IMR-90 (cell line): ENCODE results near the gene ZAR1.

Experiments used
- BHLHE40 ChIP-seq: fragments of 150-350 bp; IDR thresholded peaks from 2 replicates; pipeline ENCODE4 v1.6.1; 2016; ENCODE audit warnings: mild to moderate bottlenecking, low read depth, low read length
- CEBPB ChIP-seq: IDR thresholded peaks from 2 replicates; pipeline ENCODE4 v1.6.1; 2012; ENCODE audit warnings: low read depth, low read length, improper control_type of control experiment
- ELK1 ChIP-seq: fragments of 150-350 bp; IDR thresholded peaks from 2 replicates; pipeline ENCODE4 v1.6.1; 2016; ENCODE audit warnings: low read depth, mild to moderate bottlenecking, low read length, moderate library complexity, borderline replicate concordance
- FOS ChIP-seq: fragments of 150-350 bp; IDR thresholded peaks from 2 replicates; pipeline ENCODE4 v1.6.1; 2016; ENCODE audit warnings: low read depth, low read length
- MAFK ChIP-seq: IDR thresholded peaks from 2 replicates; pipeline ENCODE4 v1.6.1; 2012; ENCODE audit warnings: low read depth, low read length, improper control_type of control experiment
- MAZ ChIP-seq: IDR thresholded peaks from 2 replicates; pipeline ENCODE4 v1.6.1; 2012; ENCODE audit warnings: low read depth, mild to moderate bottlenecking, low read length, improper control_type of control experiment, moderate library complexity, borderline replicate concordance
- POLR2A ChIP-seq: IDR thresholded peaks from 2 replicates; pipeline ENCODE4 v1.6.1; 2012; ENCODE audit warnings: mild to moderate bottlenecking, low read depth, low read length
- RCOR1 ChIP-seq: IDR thresholded peaks from 2 replicates; pipeline ENCODE4 v1.6.1; 2012; ENCODE audit warnings: mild to moderate bottlenecking, low read length, improper control_type of control experiment; ENCODE audit not compliant: insufficient replicate concordance
- RFX5 ChIP-seq: IDR thresholded peaks from 2 replicates; pipeline ENCODE4 v1.8.0; 2012; ENCODE audit warnings: low read depth, mild to moderate bottlenecking, low read length, moderate library complexity
- SMC3 ChIP-seq: fragments of 150-350 bp; IDR thresholded peaks from 2 replicates; pipeline ENCODE4 v1.6.1; 2016; ENCODE audit warnings: low read depth, mild to moderate bottlenecking, antibody characterized with exemption, low read length, moderate library complexity
- TF ChIP-seq, protein P1 (sequence below): conservative IDR thresholded peaks from 2 replicates; pipeline ENCODE4 v1.5.1; 2012; ENCODE audit warnings: mild to moderate bottlenecking, low read depth, low read length, improper control_type of control experiment
- TF ChIP-seq, protein P2 (sequence below): fragments of 150-350 bp; IDR thresholded peaks from 2 replicates; pipeline ENCODE4 v1.6.1; 2017; ENCODE audit warnings: mild to moderate bottlenecking, antibody characterized with exemption, low read length, low read depth

DNA sequence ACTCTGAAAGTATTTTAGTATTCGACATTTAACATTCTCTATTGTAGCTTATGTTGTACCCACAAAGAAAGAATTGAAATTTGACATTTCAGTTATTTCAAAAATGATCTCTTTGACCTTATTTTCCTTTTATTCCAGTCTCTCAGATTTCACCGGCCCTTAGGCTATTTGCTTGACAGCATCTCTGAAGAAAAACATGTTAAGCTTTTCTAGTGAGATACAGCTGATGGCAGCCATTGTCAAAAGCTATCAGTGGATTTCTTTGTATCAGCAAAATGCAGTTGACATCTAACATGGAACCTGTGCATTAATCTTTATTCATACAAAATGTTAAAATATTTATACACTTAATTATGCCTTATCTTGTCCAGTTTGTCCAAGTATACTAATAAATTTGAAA is 16.7 kb downstream of the ZAR1 start:
- TF ChIP-seq SMC3: no peak
- TF ChIP-seq, protein P1, sequence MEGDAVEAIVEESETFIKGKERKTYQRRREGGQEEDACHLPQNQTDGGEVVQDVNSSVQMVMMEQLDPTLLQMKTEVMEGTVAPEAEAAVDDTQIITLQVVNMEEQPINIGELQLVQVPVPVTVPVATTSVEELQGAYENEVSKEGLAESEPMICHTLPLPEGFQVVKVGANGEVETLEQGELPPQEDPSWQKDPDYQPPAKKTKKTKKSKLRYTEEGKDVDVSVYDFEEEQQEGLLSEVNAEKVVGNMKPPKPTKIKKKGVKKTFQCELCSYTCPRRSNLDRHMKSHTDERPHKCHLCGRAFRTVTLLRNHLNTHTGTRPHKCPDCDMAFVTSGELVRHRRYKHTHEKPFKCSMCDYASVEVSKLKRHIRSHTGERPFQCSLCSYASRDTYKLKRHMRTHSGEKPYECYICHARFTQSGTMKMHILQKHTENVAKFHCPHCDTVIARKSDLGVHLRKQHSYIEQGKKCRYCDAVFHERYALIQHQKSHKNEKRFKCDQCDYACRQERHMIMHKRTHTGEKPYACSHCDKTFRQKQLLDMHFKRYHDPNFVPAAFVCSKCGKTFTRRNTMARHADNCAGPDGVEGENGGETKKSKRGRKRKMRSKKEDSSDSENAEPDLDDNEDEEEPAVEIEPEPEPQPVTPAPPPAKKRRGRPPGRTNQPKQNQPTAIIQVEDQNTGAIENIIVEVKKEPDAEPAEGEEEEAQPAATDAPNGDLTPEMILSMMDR: no peak
- no peak for TF ChIP-seq POLR2A
- TF ChIP-seq ELK1: no peak
- no peak for TF ChIP-seq FOS
- TF ChIP-seq MAFK: no peak
- no peak for TF ChIP-seq BHLHE40
- no peak for TF ChIP-seq RCOR1
- no peak for TF ChIP-seq RFX5
- no peak for TF ChIP-seq CEBPB
- TF ChIP-seq, protein P2, sequence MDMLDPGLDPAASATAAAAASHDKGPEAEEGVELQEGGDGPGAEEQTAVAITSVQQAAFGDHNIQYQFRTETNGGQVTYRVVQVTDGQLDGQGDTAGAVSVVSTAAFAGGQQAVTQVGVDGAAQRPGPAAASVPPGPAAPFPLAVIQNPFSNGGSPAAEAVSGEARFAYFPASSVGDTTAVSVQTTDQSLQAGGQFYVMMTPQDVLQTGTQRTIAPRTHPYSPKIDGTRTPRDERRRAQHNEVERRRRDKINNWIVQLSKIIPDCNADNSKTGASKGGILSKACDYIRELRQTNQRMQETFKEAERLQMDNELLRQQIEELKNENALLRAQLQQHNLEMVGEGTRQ: no peak
- TF ChIP-seq MAZ: no peak
